Retinal pigment epithelial cell (primary cell): Measurements from ENCODE around the gene SOCS2.

ENCODE experiments used
- DNase-seq: peaks from one replicate; pipeline ENCODE4 v3.0.0-alpha.2; 2010; ENCODE audit warnings: low read depth
- H3K4me3 ChIP-seq: 2 replicates; pipeline ENCODE4 v1.5.1; 2011; ENCODE audit warnings: mild to moderate bottlenecking, low read length, control low read depth, moderate library complexity
- CTCF ChIP-seq: conservative IDR thresholded peaks from 2 replicates; pipeline ENCODE4 v1.5.1; 2011; ENCODE audit warnings: low read depth, low read length, control low read depth, inconsistent platforms

The SOCS2 gene

GRCh38 chr12:93608313-93608712 is 35.8 kb downstream of the SOCS2 start:
- no peak for DNase-seq
- H3K4me3 ChIP-seq: no peak overlapping the region
- TF ChIP-seq CTCF: no peak

GRCh38 chr12:93609281-93610192 is 37.1 kb downstream of the SOCS2 start:
- no peak for DNase-seq
- TF ChIP-seq CTCF: no peak
- no peak overlapping the region for H3K4me3 ChIP-seq

GRCh38 chr12:93612776-93613175 is 40.3 kb downstream of the SOCS2 start:
- DNase-seq: no peak
- TF ChIP-seq CTCF: no peak
- no peak overlapping the region for H3K4me3 ChIP-seq

- H3K4me3 ChIP-seq: no peak overlapping the region
- TF ChIP-seq CTCF: no peak
- no peak for DNase-seq
Measured at GRCh38 chr12:93614917-93615596, 42.6 kb downstream of the SOCS2 start.

GRCh38 chr12:93616584-93617101 is 44.2 kb downstream of the SOCS2 start:
- no peak for DNase-seq
- H3K4me3 ChIP-seq: no peak overlapping the region
- TF ChIP-seq CTCF: no peak

- DNase-seq: no peak
- H3K4me3 ChIP-seq: no peak overlapping the region
Measured at GRCh38 chr12:93618891-93619410, 46.5 kb downstream of the SOCS2 start.

More at GRCh38 chr12:93618891-93619410, 46.5 kb downstream of the SOCS2 start:
- TF ChIP-seq CTCF: no peak
